GM19351 (cell line): Measurements from ENCODE around the gene PKNOX2.

Experiments used
- ATAC-seq: cut with Tn5 transposase; IDR thresholded peaks from one replicate; pipeline ENCODE4 v1.9.1; 2021; ENCODE audit warnings: mild to moderate bottlenecking, moderate library complexity; ENCODE audit not compliant: unreplicated experiment

The PKNOX2 gene

DNA sequence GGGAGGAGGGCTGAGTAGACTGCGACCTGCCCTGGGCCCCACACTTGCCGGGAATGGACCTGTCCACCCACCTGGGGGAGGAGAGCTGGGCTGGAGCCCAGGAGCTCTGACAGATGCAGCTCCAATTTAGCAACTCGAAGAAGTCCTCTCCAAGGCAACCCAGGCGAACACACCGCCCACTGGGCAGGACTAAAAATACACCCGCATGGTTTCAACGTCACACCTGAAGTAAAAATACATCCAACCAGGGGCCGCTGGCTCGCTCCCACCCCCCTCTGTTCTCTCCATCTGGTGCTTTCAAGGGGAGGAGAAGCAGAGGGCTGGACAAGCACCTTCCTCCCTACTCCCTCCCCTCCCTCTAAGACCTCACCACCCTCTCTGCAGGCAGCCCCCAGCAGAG, 211.6 kb downstream of the PKNOX2 start:
- ATAC-seq: no peak

DNA sequence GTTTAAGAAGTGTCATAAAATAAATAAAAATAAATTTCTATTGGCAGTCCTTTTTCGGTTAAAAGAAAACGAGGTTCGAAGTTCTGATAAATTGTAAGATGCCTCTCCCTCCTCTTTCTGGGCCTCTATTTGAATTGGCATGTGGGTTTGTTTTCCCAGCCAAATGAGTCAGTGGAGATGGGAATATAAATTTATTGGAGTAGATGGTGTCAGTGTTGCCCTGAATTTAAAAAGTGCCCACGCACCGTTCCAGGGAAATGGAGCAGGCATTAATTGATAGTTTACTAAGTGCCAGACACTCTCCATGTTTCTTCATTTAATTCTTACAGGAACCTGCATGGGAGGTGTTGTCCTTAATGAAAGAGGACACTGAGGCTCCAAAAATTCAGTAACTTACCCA, 212.3 kb downstream of the PKNOX2 start:
- no peak for ATAC-seq

DNA sequence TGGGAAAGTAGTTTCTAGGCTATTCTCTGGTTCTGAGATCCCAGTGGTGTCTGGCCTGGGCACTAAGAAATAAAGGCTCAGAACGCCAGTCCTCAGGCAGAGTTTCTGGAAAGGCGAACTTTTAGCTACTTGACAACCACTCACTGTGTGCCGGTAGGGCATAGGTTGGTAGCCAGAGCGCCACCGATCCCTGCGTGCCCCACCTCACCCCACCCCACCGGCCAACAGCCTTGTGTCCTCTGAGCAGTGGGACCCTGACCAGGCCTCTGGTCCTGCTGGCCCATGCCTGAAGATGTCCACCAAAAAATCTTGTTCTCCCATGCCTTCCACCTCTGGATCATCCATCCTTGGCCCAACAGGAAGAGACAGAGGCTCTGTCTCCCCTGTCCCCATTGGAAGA, 213.5 kb downstream of the PKNOX2 start:
- no peak for ATAC-seq

DNA sequence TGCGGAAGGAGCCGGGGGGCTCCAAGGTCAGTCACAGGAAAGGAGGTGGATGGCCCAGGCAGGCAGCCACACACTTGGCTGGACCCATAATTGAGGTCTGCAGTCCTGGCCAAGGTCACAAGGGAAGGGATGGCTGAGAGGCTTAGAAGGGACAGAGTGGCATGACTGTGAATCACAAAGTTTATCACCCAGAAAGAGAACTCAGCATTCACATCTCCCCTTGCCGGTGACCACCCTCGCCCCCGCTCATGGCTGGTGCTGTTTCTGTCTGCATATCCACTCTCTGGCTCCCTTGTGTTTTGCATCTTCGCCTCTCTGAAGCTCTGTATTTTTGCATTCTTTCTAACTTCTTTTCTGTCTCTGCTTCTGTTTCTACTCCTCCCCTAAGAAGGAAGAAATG, 214.0 kb downstream of the PKNOX2 start:
- no peak for ATAC-seq

DNA sequence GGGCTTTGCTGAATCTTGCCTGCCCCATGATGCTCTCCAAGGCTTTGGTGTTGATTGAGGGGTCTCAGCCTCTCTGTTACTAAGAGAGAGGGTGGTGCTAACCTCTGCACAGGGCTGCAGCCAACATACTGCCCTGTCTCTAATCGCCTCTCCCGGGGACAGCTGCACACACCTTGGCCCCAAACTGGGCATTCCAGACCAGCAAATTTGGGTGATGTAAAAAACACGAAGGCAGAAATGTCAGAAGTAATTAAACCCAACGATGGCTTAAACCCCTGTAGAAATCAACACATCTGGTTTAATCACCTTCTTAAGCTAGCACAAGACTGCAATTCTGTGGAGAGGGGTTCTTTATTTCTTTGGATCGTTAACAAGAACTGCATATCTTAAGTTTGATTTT, 215.0 kb downstream of the PKNOX2 start:
- no peak for ATAC-seq

DNA sequence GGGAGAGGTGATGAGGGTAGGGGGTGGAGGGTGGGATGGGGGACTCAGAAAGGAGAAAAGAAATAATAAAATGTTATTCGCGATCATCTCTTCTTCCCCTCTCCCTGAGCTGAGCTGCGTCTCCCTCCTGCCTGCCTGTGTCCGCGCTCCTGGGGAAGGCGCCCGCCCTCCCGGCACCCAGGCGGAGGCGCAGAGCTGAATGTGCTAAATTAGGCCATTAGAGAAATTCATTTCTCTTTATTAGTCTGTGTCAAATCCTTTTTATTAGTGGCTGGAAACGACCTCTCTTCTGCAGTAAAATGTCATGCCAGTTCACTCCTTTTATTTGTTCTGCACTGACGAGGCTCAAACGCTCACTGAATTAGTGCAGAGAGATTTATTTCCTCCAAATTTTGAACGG, 215.4 kb downstream of the PKNOX2 start:
- ATAC-seq: no peak

DNA sequence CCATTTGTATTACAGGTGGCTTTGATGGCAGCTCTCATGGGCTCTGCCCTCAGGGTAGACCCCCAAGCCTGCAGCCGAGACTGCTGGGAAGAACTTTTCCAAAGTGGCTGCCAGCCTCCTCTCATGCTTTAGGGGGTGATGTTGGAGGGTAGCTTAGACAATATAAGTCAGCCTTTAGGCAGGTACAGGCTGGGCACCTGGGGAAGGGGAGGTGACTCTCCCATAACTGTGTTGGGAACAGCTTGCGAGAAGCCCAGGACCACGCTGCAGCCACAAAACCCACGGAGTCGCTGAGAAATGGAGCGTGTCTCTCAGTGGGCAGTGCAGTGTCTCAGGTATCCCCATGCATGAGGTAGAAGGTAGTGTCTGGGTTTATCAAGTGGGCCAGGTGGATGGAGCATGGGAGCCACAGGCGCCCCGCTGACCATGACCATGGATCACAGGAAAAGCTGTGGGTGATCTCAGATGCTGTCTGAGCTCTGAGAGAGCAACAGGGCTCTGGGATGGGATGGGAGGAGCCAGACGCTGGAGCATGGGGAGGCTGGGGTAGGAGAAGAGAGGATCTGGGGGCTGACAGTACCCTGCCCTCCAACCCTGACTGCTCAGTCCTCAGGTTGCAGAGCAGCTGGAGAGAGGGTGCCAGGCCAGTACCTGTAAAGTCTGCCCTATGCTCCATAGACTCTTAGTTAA, 216.3 kb downstream of the PKNOX2 start:
- ATAC-seq: no peak

DNA sequence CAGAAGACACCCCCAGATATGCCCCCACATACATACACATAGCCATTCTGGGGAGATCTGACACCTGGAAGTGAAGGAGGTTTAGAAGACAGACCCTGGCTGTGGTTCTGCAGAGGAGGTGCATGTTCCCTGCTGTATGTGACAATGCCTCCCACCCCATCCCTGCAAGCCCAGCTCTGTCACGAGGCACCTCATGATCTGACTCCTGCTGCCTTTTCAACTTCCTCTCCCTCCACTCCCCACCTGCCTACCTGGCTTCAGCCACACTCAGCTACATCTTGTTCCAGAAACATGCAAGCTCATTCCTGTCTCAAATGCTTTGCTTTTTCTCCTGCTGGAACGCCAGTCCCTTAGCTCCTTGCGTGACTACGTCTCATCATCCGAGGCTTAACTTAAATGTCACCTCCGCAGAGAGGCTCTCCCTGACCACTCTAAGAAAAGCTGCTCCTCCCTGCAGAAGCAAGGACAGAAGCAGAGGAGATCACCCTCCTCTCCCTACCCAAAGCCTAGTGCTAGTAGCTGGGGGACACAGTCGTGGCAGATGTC, 217.0 kb downstream of the PKNOX2 start:
- ATAC-seq: no peak

DNA sequence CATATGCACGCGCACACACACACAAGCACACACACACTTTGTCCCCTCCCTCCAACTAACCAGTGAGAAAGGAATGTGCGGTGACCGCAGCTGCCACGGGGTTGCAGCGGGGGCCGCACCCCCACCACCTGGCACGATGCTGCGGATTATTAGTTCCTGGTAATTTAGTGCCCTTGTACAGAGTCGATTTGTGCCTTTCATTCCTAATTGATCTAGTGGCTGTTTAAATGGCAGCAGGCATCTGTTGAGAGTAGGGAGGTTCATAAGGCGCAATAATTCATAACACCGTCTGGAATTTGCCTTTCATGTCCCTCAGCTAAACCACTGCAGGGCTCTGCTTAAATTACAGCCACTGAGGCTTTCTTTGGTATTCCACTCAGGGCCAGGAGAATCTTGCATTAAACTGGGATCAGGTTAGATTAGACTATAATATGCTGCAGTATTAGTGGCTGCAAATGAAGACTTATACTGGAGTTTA, 217.8 kb downstream of the PKNOX2 start:
- ATAC-seq: no peak

DNA sequence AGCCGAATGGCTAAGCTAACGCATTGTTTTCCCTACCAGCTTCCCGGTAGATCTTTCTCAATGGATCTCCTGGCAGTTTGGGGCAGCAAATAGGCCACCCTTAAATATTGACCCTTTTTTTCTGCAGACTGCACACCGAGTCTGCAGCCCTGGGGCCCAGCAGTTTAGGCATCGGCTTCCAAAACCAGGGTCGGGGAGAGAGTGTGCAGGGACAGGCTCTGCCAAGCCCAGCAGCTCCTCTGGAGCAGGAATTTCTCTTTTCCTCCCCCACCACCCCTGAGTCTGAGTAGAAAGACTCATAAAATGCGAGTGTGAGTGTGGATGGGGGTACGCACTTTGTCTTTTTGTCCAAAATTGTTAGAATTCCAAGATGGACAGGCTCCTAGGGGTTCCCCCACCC, 218.3 kb downstream of the PKNOX2 start:
- no peak for ATAC-seq

DNA sequence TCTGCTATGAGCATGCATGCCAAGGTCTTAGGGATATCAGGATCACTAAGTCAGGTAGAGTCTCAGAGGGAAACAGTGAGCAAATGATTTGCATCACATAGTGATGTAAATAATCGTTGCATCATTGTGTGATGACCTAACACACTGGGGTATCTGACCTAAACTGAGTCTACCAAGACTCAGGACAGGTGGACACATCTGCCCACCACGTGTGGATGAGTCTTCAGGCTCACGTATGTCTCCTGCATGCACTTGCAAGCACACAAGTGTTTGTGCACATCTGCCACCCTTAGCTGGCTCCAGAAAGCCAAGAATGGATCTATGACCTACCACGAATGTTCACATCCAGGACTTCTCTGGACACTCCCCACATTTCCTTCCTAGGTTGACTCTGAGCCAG, 220.3 kb downstream of the PKNOX2 start:
- ATAC-seq: no peak

DNA sequence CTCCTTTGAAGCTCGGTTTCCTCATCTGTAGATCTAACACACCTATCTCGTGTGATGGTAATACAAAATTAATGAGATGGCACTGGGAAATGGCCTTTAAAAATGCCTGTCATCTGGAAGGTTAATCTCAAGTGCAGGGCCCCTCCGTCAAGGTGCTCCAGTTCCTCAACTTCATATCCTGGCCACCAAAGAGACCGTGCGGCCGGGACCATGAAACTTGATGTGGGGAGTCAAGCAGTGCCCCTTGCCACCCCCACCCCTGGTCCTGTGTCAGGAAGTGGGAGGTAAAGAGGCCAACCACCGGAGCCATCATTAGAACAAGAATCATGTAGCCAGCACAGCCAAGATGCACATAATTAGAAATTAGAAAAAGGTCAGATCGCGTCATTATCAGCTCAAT, 223.3 kb downstream of the PKNOX2 start:
- ATAC-seq: no peak

DNA sequence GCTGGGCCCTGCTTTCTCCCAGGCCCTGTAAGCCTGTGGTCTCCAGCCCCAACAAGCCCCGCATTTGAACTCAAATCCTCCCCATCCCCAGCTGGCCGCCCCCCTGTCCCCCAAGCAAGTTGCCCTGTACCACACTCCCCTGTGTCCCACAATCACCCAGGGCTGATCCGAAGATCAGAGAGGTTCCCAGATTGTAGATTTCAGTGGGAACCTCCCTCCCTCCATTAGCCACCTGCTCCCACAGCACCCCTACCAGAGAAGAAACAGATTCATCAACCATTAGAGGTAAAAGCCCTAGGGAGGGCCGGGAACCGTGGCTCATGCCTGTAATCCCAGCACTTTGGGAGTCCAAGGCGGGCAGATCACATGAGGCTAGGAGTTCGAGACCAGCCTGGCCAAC, 224.1 kb downstream of the PKNOX2 start:
- no peak for ATAC-seq

DNA sequence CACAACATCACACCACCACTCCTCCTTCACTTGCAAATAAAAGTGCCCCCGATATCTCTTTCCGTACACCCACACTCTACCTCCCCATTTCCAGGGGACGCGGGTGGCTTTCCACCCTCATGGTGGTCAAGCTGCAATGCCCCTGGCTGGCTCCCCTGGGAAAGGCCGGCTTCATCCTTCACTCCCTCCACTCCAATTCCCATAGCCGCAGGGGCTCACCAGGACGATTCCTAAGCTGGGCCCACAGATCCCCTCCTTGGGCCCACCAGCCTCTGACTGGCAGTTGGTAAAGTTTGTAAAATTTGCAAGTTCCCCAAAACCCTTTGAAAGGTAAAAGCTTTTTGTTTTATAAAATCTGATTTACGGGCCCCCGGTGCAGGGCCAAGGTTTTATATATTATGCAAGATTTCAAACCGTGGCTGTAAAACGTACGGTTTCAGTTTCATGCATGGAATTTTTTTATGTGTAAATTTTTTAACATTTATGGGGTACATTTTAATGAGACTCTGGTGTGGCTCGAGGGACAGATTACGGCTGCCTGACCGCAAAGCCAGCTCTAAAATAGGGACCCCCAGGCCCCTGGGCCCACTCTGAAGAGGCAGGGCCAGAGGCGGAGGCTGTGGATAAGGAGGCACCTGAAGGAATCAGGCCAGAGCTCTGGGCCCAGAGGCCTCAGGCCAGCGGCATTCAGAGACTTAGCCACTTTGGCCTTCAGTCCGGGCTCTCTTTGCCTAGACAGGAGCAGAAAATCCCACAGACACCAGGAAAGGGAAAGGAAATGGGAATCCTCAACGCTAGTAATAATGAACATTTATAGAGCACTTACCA, 225.0 kb downstream of the PKNOX2 start:
- no peak for ATAC-seq

DNA sequence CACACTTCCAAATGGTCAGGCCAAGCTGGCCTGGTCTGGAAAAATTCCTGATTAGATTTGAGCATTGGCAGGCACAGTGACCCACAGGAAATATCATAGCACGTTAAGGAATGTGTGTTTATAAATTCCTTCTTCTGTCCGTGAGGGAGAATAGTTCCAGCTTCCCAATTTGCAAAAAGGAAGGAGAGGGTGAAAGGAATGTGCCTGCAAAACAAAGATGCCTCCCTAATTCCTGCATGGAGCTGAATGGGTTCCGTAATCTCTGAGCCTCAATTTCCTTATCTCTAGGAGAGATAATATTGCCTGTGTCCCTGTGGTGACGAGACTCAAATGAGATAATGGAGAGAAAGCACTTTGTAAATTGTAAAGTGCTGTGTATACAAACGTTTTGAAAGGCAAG, 226.4 kb downstream of the PKNOX2 start:
- no peak for ATAC-seq

DNA sequence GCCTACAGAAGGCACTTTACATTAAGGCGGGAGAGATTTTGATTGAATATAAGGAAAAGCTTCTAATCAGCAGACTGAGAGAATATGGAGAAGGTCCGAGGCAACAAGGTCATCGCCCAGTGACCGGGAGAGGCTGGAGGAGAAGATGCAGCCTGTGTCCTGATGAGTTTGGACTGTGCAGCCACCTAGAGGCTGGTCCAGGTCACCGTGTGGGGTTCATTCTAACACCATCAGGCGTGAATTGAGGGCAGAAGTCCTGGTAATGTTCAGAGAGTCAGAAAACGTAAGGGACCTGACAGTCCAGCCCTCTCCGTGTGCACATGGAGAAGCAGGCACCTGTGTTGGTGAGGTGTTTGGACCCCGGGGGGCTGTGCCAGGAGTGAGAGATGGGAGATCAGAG, 228.8 kb downstream of the PKNOX2 start:
- ATAC-seq: no peak

DNA sequence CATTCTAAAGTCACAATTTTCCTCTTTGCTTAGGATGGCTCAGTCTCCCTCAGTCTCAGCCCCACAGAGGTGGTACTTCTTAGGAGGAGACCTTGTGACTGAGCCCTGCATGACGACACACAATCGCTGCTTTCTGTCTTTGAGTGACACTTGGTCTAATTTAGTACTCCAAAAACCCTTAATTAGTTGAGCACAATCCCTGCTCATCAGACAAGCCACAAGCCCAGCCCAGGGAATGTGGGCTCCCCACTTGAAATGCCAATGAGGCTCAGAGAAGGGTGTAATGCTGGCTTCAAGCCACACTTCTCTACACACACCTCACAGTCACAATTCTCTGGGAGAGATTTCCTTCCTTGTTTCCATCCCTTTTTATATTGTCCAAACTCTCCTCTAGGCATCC, 229.7 kb downstream of the PKNOX2 start:
- no peak for ATAC-seq

DNA sequence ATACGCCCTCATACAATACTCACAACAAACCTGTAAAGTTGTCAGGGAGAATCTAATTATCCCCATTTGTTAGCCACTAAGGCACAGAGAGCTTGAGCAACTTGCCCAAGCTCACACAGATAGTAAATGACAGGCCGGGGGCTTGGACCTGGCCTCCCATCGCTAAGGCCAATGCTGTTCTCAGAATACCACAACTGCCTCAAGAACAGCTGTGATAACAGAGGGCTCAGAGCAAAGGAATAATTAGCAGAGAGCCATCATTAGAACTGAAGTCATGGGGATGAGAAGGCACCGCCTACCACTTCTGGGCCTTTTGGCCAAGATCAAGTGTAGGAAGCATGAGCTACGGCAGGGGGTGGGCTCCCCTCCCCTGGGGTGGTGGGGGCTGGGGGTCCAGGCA, 232.9 kb downstream of the PKNOX2 start:
- ATAC-seq: no peak

DNA sequence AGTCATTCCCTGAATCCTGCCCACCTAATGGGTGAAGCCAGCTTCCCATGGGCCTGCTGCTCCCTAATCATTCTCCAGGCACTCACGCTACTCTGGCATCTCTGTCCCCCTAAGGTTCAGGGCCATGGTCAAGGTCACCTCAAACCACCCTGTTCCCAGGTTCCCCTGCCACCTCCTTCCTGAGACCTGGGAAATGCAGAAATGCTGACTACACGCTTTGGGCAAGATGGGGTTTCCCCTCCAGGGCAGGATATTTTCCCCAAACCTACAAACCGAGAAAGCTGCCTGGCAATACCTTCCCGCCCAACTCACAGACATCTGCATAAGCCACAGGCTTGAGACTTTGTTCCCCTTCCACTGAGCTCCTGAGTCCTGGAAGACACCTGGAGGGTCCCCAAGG, 233.9 kb downstream of the PKNOX2 start:
- no peak for ATAC-seq

DNA sequence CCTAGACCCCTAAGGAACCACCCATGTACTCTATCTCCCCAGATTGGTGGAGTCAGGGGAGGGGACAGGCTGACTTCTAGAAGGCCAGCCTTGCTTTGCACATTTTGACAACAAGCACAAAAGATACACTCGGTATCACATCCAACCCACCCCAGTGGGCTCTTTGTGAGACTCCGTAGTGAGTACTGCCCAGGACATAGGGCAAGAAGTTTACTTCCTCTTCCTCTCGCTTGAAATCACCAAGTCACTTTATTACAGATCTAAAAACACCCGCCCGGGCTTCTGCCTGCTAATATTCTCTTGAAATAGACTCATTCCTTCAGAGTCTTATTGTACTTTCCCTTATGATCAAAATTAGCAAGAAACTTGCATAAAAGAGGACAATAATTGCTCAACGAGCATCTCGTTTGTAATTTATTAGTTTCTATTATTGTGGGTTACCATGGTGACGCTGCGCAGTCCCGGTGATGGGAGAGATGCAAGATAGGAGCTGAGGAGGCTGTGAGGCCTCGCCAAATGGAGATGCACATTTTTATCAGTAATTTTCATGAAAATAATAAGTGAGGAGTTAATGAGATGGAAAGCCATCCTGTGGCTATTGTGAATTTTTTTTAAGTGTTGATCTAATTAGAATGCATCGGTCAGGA, 234.6 kb downstream of the PKNOX2 start:
- ATAC-seq: no peak

DNA sequence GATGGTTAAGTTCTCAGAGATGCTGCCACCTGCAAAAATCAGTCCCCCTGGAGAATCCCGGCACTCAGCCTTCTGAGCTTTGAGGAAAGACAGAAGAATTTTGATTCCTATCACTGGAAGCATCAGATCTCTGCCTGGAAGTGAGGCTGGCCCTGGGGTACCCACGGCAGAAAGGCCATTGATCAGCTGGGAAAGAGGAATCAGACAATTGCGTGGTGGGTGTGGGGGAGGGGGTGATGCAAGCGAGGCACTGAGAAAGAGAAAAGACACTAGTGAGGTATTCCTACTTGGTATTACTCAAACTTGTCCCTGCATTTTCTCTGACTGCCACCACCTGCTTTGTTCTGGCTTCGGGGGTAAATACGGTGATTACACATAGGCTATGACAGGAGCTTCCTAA, 235.4 kb downstream of the PKNOX2 start:
- ATAC-seq: no peak

DNA sequence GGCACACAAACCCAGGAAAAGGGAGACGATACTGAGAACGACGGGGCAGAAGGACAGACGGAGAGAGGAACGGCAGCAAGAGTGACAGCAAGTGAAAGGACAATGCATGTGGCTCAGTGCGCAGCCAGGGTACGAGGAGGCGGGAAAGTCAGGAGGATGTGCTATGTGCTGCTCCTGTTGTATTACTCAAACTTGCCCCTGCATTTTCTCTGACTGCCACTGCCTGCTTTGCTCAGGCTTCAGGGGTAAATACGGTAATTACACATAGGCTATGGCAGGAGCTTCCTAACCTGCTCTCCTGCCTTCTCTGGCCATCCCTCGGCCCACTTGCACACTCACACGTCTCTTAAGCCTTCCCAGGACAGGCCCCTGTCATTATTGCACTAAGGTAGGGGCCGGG, 236.7 kb downstream of the PKNOX2 start:
- no peak for ATAC-seq
